ENCODE data around the gene LEPR.

GRCh38 chr1:65425006-65425405 lies 4.5 kb downstream of the LEPR start:
- TF ChIP-seq EZH2phosphoT487 (IDR thresholded peaks at IDR 0.05; ENCODE audit: insufficient read depth, low read depth) (no peak), EZH2 (IDR thresholded peaks at IDR 0.05; ENCODE audit: insufficient read depth, poor library complexity, severe bottlenecking) (no peak)
